HEK293 (cell line): ENCODE data around the gene R3HDM1.

Experiments
- CTCF ChIA-PET: fragments of 350-600 bp; formaldehyde crosslinking; extraction: SDS; loops from one replicate; lab custom pipeline; 2021; ENCODE audit warnings: antibody characterized with exemption; lab: Yijun Ruan, JAX
- POLR2A ChIA-PET: fragments of 300-600 bp; formaldehyde crosslinking; extraction: SDS; loops from one replicate; lab custom pipeline; 2020; ENCODE audit warnings: antibody characterized with exemption, inconsistent platforms; lab: Yijun Ruan, JAX
- H3K27ac ChIP-seq: fragments of 200-500 bp; sonication (Bioruptor generic); 2 replicates; pipeline ENCODE4 v1.5.1; 2014; ENCODE audit warnings: low read depth, low read length, control low read depth, inconsistent platforms; ENCODE audit errors: extremely low read depth
- H3K36me3 ChIP-seq, 2 experiments: fragments of 200-500 bp in 1 of 2; sonication (Bioruptor generic) in 1 of 2; 1 replicate in 1 of 2; 2 replicates in 1 of 2; pipeline ENCODE4 v1.5.1; 2014 to 2017; ENCODE audit warnings: inconsistent platforms in 2 of 2, low read length in 2 of 2; ENCODE audit not compliant: control insufficient read depth in 2 of 2, insufficient read depth in 1 of 2
- H3K4me1 ChIP-seq: fragments of 200-500 bp; sonication (Bioruptor generic); 2 replicates; pipeline ENCODE4 v1.5.1; 2014; ENCODE audit warnings: mild to moderate bottlenecking, low read length, inconsistent platforms; ENCODE audit not compliant: control insufficient read depth, insufficient read depth
- H3K4me3 ChIP-seq: 2 replicates; pipeline ENCODE4 v1.5.1; 2011; ENCODE audit warnings: low read depth, mild to moderate bottlenecking, control low read depth, low read length, moderate library complexity
- H3K9me3 ChIP-seq: fragments of 200-500 bp; sonication (Bioruptor generic); 2 replicates; pipeline ENCODE4 v1.5.1; 2014; ENCODE audit warnings: low read depth, low read length, inconsistent platforms; ENCODE audit not compliant: control insufficient read depth, insufficient read depth
- KLF17 ChIP-seq: fragments of 450-650 bp; formaldehyde crosslinking; IDR thresholded peaks from 2 replicates; pipeline ENCODE4 v1.5.1; 2016; ENCODE audit warnings: missing biosample characterization, missing genetic modification characterization
- PRDM1 ChIP-seq: fragments of 450-650 bp; formaldehyde crosslinking; IDR thresholded peaks from 2 replicates; pipeline ENCODE4; 2016; ENCODE audit warnings: missing biosample characterization, missing genetic modification characterization
- TRIM28 ChIP-seq: IDR thresholded peaks from 2 replicates; pipeline ENCODE4 v1.6.1; 2011; ENCODE audit warnings: low read length, control low read depth, borderline replicate concordance
- ZBTB49 ChIP-seq: fragments of 450-650 bp; formaldehyde crosslinking; IDR thresholded peaks from 2 replicates; pipeline ENCODE4 v1.5.1; 2016; ENCODE audit warnings: missing biosample characterization, missing genetic modification characterization, low read depth
- ZNF157 ChIP-seq: fragments of 450-650 bp; formaldehyde crosslinking; IDR thresholded peaks from 2 replicates; pipeline ENCODE4 v1.5.1; 2016; ENCODE audit warnings: missing biosample characterization, missing genetic modification characterization
- ZNF16 ChIP-seq: fragments of 450-650 bp; formaldehyde crosslinking; IDR thresholded peaks from 2 replicates; pipeline ENCODE4 v1.5.1; 2016; ENCODE audit warnings: low read depth, missing biosample characterization, missing genetic modification characterization
- ZNF18 ChIP-seq: fragments of 450-650 bp; formaldehyde crosslinking; IDR thresholded peaks from 2 replicates; pipeline ENCODE4 v1.5.1; 2016; ENCODE audit warnings: missing biosample characterization, missing genetic modification characterization
- ZNF24 ChIP-seq: fragments of 450-650 bp; formaldehyde crosslinking; IDR thresholded peaks from 2 replicates; pipeline ENCODE4 v1.5.1; 2016; ENCODE audit warnings: missing biosample characterization, missing genetic modification characterization
- ZNF341 ChIP-seq: fragments of 450-650 bp; formaldehyde crosslinking; IDR thresholded peaks from 2 replicates; pipeline ENCODE4; 2016; ENCODE audit warnings: low read depth, missing biosample characterization, missing genetic modification characterization
- ZNF48 ChIP-seq: fragments of 450-650 bp; formaldehyde crosslinking; IDR thresholded peaks from 2 replicates; pipeline ENCODE4 v1.5.1; 2016; ENCODE audit warnings: missing biosample characterization, missing genetic modification characterization
- ZNF518A ChIP-seq: fragments of 450-650 bp; formaldehyde crosslinking; conservative IDR thresholded peaks from 2 replicates; pipeline ENCODE4 v1.5.1; 2016; ENCODE audit warnings: low read depth, missing biosample characterization, missing genetic modification characterization
- ZNF600 ChIP-seq: fragments of 450-650 bp; formaldehyde crosslinking; IDR thresholded peaks from 2 replicates; pipeline ENCODE4 v1.5.1; 2016; ENCODE audit warnings: missing biosample characterization, missing genetic modification characterization
- ZNF654 ChIP-seq: fragments of 450-650 bp; formaldehyde crosslinking; IDR thresholded peaks from 2 replicates; pipeline ENCODE4 v1.5.1; 2016; ENCODE audit warnings: low read depth, missing biosample characterization, missing genetic modification characterization
- ZNF707 ChIP-seq: fragments of 450-650 bp; formaldehyde crosslinking; IDR thresholded peaks from 2 replicates; pipeline ENCODE4 v1.5.1; 2016; ENCODE audit warnings: missing biosample characterization, missing genetic modification characterization

R3HDM1 gene

GRCh38 chr2:135744760-135745314, 213.6 kb downstream of the R3HDM1 start:
- Histone ChIP-seq H3K27ac (no peak overlapping the region), H3K4me1 (peaks cover 8% of the 10 kb centered on the region; the same call in 1 of the 2 replicates), H3K4me3 (peak overlapping the region; percentile 1; the same call in 1 of the 2 replicates)
- POLR2A ChIA-PET: interaction anchor here (1.9 kb wide), 1 partner anchor 53 kb away, joined by 4 read pairs; no protein-coding TSS in a partner anchor
- TF ChIP-seq ZBTB49 (tag by site-specific recombination) (no peak), TRIM28 (peak; percentile 45; the same call in 1 of the 2 replicates), ZNF48 (tag by site-specific recombination) (no peak), ZNF18 (no peak), ZNF24 (tag by site-specific recombination) (no peak), ZNF654 (tag by site-specific recombination) (0 out of 2 replicates have a peak, but pooled peaks have one; percentile 3), ZNF157 (tag by site-specific recombination) (no peak), KLF17 (no peak), PRDM1 (tag by site-specific recombination) (peak; percentile 59; the same call in 1 of the 2 replicates), ZNF518A (tag by site-specific recombination) (no peak), ZNF341 (tag by site-specific recombination) (peak; percentile 64), ZNF600 (tag by site-specific recombination) (0 out of 2 replicates have a peak, but pooled peaks have one; percentile 26), ZNF707 (tag by site-specific recombination) (no peak), ZNF16 (tag by site-specific recombination) (no peak)
- TF ChIP-seq, all 188 proteins: peak for 5
- CTCF ChIA-PET: interaction anchor here (0.5 to 1.7 kb wide), 4 partner anchors 40 to 741 kb away, joined by 3 to 6 read pairs (median 3); no protein-coding TSS in a partner anchor
- Histone ChIP-seq H3K9me3 (no peaks in the 10 kb centered on the region), H3K36me3 (peaks cover 27 to 47% of the 10 kb centered on the region in 2 experiments)
